ENCODE data around the gene SCARB1. TPM values are rescaled to one million over a fixed set of nuclear protein-coding genes. Genes with fewer than 3 reads are reported as not detected.

Gene SCARB1
- total and polyA plus RNA-seq, 9 of the 15 experiments (the other 6 are each of a cell fraction or from before 2014, with no cell fraction given) = 0.56 to 157 (median 52.8) TPM

DNA sequence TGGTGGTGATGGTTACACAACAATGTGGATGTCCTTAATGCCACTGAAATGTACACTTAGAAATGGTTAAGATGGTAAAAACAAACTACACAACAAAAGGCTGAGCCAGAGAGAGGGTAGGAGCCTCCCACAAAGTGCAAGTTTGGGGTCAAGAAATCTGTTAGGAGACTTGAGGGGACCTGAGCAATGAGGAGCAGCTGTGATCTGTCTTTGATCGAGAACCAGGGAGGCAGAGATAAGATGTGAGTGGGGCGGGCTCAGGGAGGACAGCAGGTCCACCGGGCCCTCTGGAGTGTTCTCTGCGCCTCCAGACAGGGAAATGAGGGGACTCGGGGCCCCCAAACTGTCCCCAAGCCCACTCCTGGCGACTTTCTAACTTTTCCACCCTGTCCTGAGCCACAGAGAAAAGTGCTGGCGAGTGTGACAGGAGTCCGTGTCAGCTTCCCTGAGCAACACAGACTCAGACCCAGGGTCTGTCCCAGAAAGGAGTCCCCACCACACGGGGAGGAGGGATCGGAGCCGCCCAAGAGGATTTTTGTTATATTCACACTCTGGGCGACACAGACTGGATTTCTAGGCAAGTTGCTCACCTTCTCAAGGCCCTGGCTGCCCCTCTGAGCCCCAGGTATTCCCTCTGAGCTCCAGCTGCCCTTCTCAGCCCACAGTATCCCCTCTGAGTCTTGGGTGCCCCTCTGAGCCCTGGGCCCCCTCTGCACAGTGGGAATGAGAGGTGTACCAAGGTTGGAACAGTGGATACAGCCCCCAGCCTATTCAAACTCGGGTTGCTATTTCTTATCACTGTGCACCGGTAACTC lies 11.5 kb upstream of the SCARB1 start (continued):
- TF ChIP-seq CEBPB (tag; IDR thresholded peaks at IDR 0.05) (peak; percentile 72), FOXP1 (CRISPR knock-in tag; IDR thresholded peaks at IDR 0.05) (no peak), SMARCA4 (IDR thresholded peaks at IDR 0.05) (peak; percentile 32; the same call in 1 of the 2 replicates), ZNF263 (CRISPR knock-in tag; IDR thresholded peaks at IDR 0.05; ENCODE audit: borderline replicate concordance) (peak; percentile 78), DPF2 (IDR thresholded peaks at IDR 0.05) (peak; percentile 62), GATAD2A (IDR thresholded peaks at IDR 0.05) (0 out of 2 replicates have a peak, but pooled peaks have one; percentile 26), ZNF586 (CRISPR knock-in tag; conservative IDR thresholded peaks at IDR 0.05) (no peak), C11orf30 (IDR thresholded peaks at IDR 0.05; ENCODE audit: low read depth) (no peak), HDAC1 (IDR thresholded peaks at IDR 0.05) (peak in 1 of 2 experiments; percentile 31; a peak in 1 of 4 replicates), MCM2 (IDR thresholded peaks at IDR 0.05; ENCODE audit: low read depth) (no peak), NFE2L1 (tag; IDR thresholded peaks at IDR 0.05; ENCODE audit: borderline replicate concordance, low read depth) (no peak), JUND (IDR thresholded peaks at IDR 0.05; ENCODE audit: borderline replicate concordance, low read depth, low read length) (no peak), JUND (tag; IDR thresholded peaks at IDR 0.05; ENCODE audit: borderline replicate concordance, low read depth, low read length) (peak; percentile 34; the same call in 1 of the 3 replicates), KAT7 (CRISPR knock-in tag; IDR thresholded peaks at IDR 0.05; ENCODE audit: borderline replicate concordance) (0 out of 2 replicates have a peak, but pooled peaks have one; percentile 35), ZSCAN32 (CRISPR knock-in tag; IDR thresholded peaks at IDR 0.05) (0 out of 2 replicates have a peak, but pooled peaks have one; percentile 10), MEIS2 (IDR thresholded peaks at IDR 0.05; ENCODE audit: partially characterized antibody) (peak; percentile 8), NRF1 (conservative IDR thresholded peaks at IDR 0.05 in 1 of 2, IDR thresholded peaks at IDR 0.05 in 1 of 2) (0 out of 4 replicates have a peak, but pooled peaks of 1 of the 2 experiments have one; percentile 16), CBFA2T3 (IDR thresholded peaks at IDR 0.05) (peak; percentile 69), YY1 (IDR thresholded peaks at IDR 0.05; ENCODE audit: borderline replicate concordance in 1 of 3, control insufficient read depth in 1 of 3, extremely low read depth in 1 of 3, insufficient read depth in 3 of 3, insufficient read length in 1 of 3, insufficient replicate concordance in 2 of 3, low read depth in 1 of 3, low read length in 2 of 3) (peak in 1 of 3 experiments; percentile 5), SMAD4 (CRISPR knock-in tag; conservative IDR thresholded peaks at IDR 0.05) (no peak)
- TF ChIP-seq, protein P1, sequence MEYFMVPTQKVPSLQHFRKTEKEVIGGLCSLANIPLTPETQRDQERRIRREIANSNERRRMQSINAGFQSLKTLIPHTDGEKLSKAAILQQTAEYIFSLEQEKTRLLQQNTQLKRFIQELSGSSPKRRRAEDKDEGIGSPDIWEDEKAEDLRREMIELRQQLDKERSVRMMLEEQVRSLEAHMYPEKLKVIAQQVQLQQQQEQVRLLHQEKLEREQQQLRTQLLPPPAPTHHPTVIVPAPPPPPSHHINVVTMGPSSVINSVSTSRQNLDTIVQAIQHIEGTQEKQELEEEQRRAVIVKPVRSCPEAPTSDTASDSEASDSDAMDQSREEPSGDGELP (CRISPR knock-in tag; IDR thresholded peaks at IDR 0.05; ENCODE audit: borderline replicate concordance) = peak; percentile 48; the same call in 1 of the 2 replicates
- TF ChIP-seq, protein P2, sequence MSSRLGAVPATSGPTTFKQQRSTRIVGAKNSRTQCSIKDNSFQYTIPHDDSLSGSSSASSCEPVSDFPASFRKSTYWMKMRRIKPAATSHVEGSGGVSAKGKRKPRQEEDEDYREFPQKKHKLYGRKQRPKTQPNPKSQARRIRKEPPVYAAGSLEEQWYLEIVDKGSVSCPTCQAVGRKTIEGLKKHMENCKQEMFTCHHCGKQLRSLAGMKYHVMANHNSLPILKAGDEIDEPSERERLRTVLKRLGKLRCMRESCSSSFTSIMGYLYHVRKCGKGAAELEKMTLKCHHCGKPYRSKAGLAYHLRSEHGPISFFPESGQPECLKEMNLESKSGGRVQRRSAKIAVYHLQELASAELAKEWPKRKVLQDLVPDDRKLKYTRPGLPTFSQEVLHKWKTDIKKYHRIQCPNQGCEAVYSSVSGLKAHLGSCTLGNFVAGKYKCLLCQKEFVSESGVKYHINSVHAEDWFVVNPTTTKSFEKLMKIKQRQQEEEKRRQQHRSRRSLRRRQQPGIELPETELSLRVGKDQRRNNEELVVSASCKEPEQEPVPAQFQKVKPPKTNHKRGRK (tag; IDR thresholded peaks at IDR 0.05) = no peak
- TF ChIP-seq, protein P3, sequence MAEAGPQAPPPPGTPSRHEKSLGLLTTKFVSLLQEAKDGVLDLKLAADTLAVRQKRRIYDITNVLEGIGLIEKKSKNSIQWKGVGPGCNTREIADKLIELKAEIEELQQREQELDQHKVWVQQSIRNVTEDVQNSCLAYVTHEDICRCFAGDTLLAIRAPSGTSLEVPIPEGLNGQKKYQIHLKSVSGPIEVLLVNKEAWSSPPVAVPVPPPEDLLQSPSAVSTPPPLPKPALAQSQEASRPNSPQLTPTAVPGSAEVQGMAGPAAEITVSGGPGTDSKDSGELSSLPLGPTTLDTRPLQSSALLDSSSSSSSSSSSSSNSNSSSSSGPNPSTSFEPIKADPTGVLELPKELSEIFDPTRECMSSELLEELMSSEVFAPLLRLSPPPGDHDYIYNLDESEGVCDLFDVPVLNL (CRISPR knock-in tag; IDR thresholded peaks at IDR 0.05; ENCODE audit: low read depth) = no peak
